ENCODE results near the gene LRRC4B.

GRCh38 chr19:50517704-50518075 lies 50.5 kb downstream of the LRRC4B start:
- TF ChIP-seq, protein P1, sequence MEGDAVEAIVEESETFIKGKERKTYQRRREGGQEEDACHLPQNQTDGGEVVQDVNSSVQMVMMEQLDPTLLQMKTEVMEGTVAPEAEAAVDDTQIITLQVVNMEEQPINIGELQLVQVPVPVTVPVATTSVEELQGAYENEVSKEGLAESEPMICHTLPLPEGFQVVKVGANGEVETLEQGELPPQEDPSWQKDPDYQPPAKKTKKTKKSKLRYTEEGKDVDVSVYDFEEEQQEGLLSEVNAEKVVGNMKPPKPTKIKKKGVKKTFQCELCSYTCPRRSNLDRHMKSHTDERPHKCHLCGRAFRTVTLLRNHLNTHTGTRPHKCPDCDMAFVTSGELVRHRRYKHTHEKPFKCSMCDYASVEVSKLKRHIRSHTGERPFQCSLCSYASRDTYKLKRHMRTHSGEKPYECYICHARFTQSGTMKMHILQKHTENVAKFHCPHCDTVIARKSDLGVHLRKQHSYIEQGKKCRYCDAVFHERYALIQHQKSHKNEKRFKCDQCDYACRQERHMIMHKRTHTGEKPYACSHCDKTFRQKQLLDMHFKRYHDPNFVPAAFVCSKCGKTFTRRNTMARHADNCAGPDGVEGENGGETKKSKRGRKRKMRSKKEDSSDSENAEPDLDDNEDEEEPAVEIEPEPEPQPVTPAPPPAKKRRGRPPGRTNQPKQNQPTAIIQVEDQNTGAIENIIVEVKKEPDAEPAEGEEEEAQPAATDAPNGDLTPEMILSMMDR (IDR thresholded peaks at IDR 0.05): no peak
- no peak for TF ChIP-seq POLR2A (IDR thresholded peaks at IDR 0.05)

Data from lower leg skin (tissue), 3 donors.